ENCODE measurements around the gene CDKAL1. TPM values are rescaled to one million over a fixed set of nuclear protein-coding genes. Genes with fewer than 3 reads are reported as not detected.

CDKAL1 gene
- total RNA-seq, 1 donor from 2014 or later, result 11.9 TPM

- no peak for DNase-seq (ENCODE audit: low spot score in 2 of 2)
- no peak for TF ChIP-seq CTCF (IDR thresholded peaks at IDR 0.05)
- H3K4me1 ChIP-seq, result no peaks in the 10 kb centered on the region
- H3K27me3 ChIP-seq, result no peaks in the 10 kb centered on the region
- H3K27ac ChIP-seq, result no peak overlapping the region
- no peak overlapping the region for H3K4me3 ChIP-seq
- H3K9me3 ChIP-seq, result peaks cover 0 to 3% of the 10 kb centered on the region in 2 donors
- no peaks in the 10 kb centered on the region for H3K36me3 ChIP-seq
- intact Hi-C loops (cut with DNase I), result no loop called here
These were observed 375.4 kb downstream of the CDKAL1 start for GRCh38 chr6:20909621-20910020.

GRCh38 chr6:20911712-20912111, 377.5 kb downstream of the CDKAL1 start:
- Histone ChIP-seq H3K9me3 (peaks cover 4 to 14% of the 10 kb centered on the region in 2 donors), H3K36me3 (no peaks in the 10 kb centered on the region), H3K4me1 (no peaks in the 10 kb centered on the region), H3K27me3 (no peaks in the 10 kb centered on the region), H3K27ac (no peak overlapping the region), H3K4me3 (no peak overlapping the region)
- DNase-seq (ENCODE audit: low spot score in 2 of 2), result no peak
- TF ChIP-seq CTCF (IDR thresholded peaks at IDR 0.05), result no peak
- intact Hi-C loops (cut with DNase I), result no loop called here

GRCh38 chr6:20915156-20915555, 380.9 kb downstream of the CDKAL1 start:
- no peaks in the 10 kb centered on the region for H3K36me3 ChIP-seq

GRCh38 chr6:20915626-20916025, 381.4 kb downstream of the CDKAL1 start:
- H3K4me1 ChIP-seq, result no peaks in the 10 kb centered on the region
- no peaks in the 10 kb centered on the region for H3K27me3 ChIP-seq
- H3K27ac ChIP-seq, result no peak overlapping the region
- no peak for DNase-seq (ENCODE audit: low spot score in 2 of 2)
- peaks cover 4 to 14% of the 10 kb centered on the region in 2 donors for H3K9me3 ChIP-seq
- H3K36me3 ChIP-seq, result no peaks in the 10 kb centered on the region
- intact Hi-C loops (cut with DNase I), result no loop called here
- no peak for TF ChIP-seq CTCF (IDR thresholded peaks at IDR 0.05)
- H3K4me3 ChIP-seq, result no peak overlapping the region

More at GRCh38 chr6:20915156-20915555, 380.9 kb downstream of the CDKAL1 start:
- H3K9me3 ChIP-seq, result peaks cover 4 to 14% of the 10 kb centered on the region in 2 donors
- intact Hi-C loops (cut with DNase I), result no loop called here
- H3K4me1 ChIP-seq, result no peaks in the 10 kb centered on the region
- TF ChIP-seq CTCF (IDR thresholded peaks at IDR 0.05), result no peak
- DNase-seq (ENCODE audit: low spot score in 2 of 2), result no peak
- no peak overlapping the region for H3K27ac ChIP-seq
- H3K27me3 ChIP-seq, result no peaks in the 10 kb centered on the region
- H3K4me3 ChIP-seq, result no peak overlapping the region

- Histone ChIP-seq H3K4me3 (no peak overlapping the region), H3K27ac (no peak overlapping the region)
These were observed 381.8 kb downstream of the CDKAL1 start for GRCh38 chr6:20916086-20916485.

More at GRCh38 chr6:20916086-20916485, 381.8 kb downstream of the CDKAL1 start:
- intact Hi-C loops (cut with DNase I), result no loop called here
- no peaks in the 10 kb centered on the region for H3K36me3 ChIP-seq
- no peaks in the 10 kb centered on the region for H3K4me1 ChIP-seq
- H3K27me3 ChIP-seq, result no peaks in the 10 kb centered on the region
- DNase-seq (ENCODE audit: low spot score in 2 of 2), result no peak
- no peak for TF ChIP-seq CTCF (IDR thresholded peaks at IDR 0.05)
- H3K9me3 ChIP-seq, result peaks cover 4 to 14% of the 10 kb centered on the region in 2 donors

All from ascending aorta (tissue), 2 donors.